ENCODE results near the gene NOP10.
"Not testable (repeated sequence)": the region's sequence is repeated elsewhere in the genome, so short reads cannot be mapped to it uniquely, and the experiment has no call there.

Gene NOP10

GRCh38 chr15:34342737-34343575 is at the start of gene NOP10, which contains the start of gene NUTM1:
Gene NOP10, minus strand, starts transcription at chr15:34343136. Its CDS starts 63 bp downstream, at chr15:34343073.
Gene NUTM1, plus strand, starts transcription at chr15:34343315. Its CDS starts 382 bp downstream, at chr15:34343697.
- DNase-seq = peak; percentile 49

- DNase-seq = not testable (repeated sequence)
Measured at GRCh38 chr15:34389594-34390086, 46.7 kb upstream of the NOP10 start.

- DNase-seq = not testable (repeated sequence)
Measured at GRCh38 chr15:34381829-34382521, 39.0 kb upstream of the NOP10 start.

GRCh38 chr15:34380491-34380890 is 37.6 kb upstream of the NOP10 start:
- not testable (repeated sequence) for DNase-seq

GRCh38 chr15:34376856-34377255 is 33.9 kb upstream of the NOP10 start:
- DNase-seq = no peak

- DNase-seq = not testable (repeated sequence)
Measured at GRCh38 chr15:34375541-34375940, 32.6 kb upstream of the NOP10 start.

GRCh38 chr15:34374816-34375215 is 31.9 kb upstream of the NOP10 start:
- no peak for DNase-seq

- no peak for DNase-seq
Measured at GRCh38 chr15:34373951-34374350, 31.0 kb upstream of the NOP10 start.

- DNase-seq = no peak
Measured at GRCh38 chr15:34370643-34371042, 27.7 kb upstream of the NOP10 start.

GRCh38 chr15:34370129-34370528 is 27.2 kb upstream of the NOP10 start:
- no peak for DNase-seq

GRCh38 chr15:34367101-34368081 is 24.5 kb upstream of the NOP10 start, which contains the start of gene LPCAT4:
Gene LPCAT4, minus strand, starts transcription at chr15:34367196. Its CDS starts 96 bp downstream, at chr15:34367100.
- DNase-seq = peak; percentile 64

GRCh38 chr15:34366271-34367065 is 23.5 kb upstream of the NOP10 start:
- DNase-seq = peak; percentile 45

- DNase-seq = no peak
Measured at GRCh38 chr15:34365836-34366235, 22.9 kb upstream of the NOP10 start.

GRCh38 chr15:34365091-34365825 is 22.3 kb upstream of the NOP10 start:
- no peak for DNase-seq

- DNase-seq = no peak
Measured at GRCh38 chr15:34364041-34364440, 21.1 kb upstream of the NOP10 start.

GRCh38 chr15:34362047-34362773 is 19.3 kb upstream of the NOP10 start:
- DNase-seq = no peak

- DNase-seq = no peak
Measured at GRCh38 chr15:34361278-34361677, 18.3 kb upstream of the NOP10 start.

- no peak for DNase-seq
Measured at GRCh38 chr15:34360298-34360697, 17.4 kb upstream of the NOP10 start.

GRCh38 chr15:34359416-34359815 is 16.5 kb upstream of the NOP10 start:
- no peak for DNase-seq

- no peak for DNase-seq
Measured at GRCh38 chr15:34358948-34359347, 16.0 kb upstream of the NOP10 start.

All from NCI-H1105 (cell line).